HG03039 (cell line): Measurements from ENCODE around the gene FANCC.
"Not testable (repeated sequence)": the region's sequence is repeated elsewhere in the genome, so short reads cannot be mapped to it uniquely, and the experiment has no call there.

Source experiments
- ATAC-seq: cut with Tn5 transposase; IDR thresholded peaks from one replicate; pipeline ENCODE4 v1.9.1; 2021; ENCODE audit warnings: mild to moderate bottlenecking, moderate library complexity; ENCODE audit not compliant: unreplicated experiment

The FANCC gene

DNA sequence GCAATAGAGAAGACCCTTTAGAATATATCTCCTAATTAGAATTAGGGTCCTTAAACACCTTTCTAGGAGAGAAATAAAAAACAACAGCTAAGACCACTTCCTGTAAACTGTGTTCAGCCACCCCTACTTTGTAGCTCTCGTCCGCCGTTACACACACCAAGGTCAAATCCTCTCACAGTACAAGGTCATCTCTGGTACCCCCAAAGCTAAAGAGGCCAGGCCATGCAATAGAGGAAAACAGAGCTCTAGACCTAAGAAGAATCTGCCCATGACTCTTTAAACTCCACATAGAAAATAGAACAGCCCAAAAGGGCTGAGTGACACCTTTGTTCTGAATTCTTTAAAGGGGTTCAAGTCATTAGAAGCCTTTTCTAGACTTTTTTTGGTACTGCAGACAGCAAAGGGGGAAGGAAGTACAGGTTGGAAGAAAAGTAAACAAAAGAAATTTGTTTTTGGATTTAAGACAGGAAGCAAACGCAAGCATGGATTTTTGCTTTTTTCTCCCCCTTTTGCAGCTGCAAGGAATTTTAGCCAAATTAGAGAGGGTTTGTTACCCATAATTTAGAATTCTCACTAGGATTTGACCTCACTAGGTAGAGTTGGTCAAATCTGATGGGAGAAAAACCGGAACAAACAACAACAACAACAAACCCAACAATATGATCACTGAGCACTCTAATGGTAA is 13.4 kb upstream of the FANCC start:
- ATAC-seq, result no peak

DNA sequence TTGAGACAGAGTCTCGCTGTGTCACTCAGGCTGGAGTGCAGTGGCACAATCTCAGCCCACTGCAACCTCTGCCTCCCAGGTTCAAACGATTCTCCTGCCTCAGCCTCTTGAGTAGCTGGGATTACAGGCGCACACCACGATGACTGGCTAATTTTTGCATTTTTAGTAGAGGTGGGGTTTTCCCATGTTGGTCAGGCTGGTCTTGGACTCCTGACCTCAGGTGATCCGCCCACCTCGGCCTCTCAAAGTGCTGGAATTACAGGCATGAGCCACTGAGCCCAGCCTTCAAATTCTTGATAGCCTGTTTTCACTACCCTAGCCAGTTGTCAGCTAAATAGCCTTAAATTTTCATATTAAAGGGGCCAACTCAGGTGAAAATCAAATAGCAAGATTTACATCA is 11.6 kb upstream of the FANCC start:
- ATAC-seq, result not testable (repeated sequence)

DNA sequence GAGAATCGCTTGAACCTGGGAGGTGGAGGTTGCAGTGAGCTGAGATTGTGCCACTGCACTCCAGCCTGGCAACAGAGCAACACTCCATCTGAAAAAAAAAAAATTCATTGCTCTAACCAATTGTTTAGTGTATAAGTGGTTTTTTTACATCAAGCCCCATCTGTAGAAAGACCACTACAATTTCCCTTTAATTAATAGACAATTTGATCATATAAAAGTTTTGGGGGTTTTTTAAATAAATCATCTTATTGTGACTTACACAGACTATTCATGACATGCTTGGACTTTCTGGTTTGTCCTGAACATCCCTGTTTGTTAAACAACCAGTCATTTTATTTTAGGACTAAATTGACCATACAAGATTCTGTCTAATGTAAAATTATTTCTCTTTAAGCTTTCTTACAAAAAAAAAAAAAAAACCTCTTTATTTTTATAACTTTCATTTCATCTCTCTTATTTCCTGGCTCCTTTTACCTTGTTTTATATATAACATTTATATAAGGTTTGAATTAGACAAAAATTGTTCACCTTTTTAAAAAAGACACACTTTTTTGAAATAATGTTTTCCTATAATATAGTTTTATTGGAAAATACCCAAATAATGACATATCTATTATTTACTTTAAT is 9.8 kb upstream of the FANCC start:
- ATAC-seq, result no peak

DNA sequence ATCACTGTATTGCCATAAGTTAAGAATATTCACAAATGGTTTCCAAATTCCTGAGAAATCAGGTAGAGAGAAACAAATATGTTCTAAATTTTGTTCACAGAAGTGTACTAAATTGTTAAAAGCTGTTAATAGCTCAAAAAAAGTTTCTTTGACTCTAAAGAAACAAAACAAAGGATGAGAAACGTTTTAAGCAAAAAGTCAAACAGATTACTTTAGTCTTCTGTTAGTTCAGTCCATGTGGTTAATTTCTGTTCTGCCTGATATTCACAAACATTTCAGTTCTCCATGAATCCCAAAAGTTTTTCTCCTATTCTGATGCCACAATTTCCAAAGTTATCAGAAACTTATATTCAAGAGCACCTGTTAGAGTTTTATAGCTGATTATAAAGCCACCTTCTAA is 7.7 kb upstream of the FANCC start:
- no peak for ATAC-seq

DNA sequence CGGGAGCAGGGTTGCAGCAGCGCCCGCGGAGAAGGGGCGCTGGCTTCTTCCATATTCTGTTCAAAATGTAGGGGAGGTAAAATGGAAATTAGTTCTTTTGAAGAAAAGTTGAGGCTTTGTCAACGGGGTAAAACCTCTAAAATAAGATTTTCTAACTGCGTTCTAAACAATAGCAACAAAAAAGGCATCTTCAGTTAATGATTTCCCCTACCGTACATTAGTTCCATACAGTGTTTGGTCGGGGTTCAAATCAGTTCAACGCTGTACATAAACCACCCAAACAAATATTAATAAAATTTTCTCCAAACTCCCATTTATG is 343 bp upstream of the FANCC start:
- no peak for ATAC-seq

DNA sequence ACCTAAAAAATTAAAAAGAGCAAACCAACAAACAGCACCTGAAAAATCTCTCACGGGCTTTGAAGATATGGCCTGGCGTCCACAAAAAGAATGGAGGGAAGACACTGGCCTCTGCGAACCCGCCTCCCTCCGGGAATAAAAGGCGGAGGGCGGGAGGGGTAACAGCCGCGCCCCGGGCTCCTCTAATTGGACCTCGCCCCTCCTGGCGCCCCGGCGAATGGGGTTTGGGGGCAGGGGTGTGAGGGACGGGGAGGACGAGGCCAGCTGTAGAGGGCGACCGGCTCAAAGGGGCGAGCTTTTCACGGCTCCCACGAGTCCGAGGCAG is 753 bp downstream of the FANCC start:
- ATAC-seq, result peak; percentile 35

DNA sequence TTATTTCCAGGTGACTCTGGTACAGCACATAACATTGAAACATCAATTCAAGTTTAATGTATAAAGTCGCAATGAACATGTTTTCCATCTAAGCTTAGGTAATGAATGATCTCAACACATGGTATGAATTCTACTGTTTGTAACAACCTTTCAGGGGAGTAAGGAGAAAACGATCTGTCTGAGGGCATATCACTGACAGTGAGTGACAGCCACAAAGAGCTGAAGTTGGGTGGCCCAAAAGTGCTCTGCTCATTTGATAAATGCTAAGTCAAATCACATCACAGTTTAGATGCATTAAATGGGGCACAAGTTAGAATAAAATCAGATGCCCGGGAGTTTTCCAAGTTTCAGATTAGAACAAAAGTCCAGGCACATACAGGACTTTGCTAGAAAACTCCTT is 1.2 kb downstream of the FANCC start:
- no peak for ATAC-seq

DNA sequence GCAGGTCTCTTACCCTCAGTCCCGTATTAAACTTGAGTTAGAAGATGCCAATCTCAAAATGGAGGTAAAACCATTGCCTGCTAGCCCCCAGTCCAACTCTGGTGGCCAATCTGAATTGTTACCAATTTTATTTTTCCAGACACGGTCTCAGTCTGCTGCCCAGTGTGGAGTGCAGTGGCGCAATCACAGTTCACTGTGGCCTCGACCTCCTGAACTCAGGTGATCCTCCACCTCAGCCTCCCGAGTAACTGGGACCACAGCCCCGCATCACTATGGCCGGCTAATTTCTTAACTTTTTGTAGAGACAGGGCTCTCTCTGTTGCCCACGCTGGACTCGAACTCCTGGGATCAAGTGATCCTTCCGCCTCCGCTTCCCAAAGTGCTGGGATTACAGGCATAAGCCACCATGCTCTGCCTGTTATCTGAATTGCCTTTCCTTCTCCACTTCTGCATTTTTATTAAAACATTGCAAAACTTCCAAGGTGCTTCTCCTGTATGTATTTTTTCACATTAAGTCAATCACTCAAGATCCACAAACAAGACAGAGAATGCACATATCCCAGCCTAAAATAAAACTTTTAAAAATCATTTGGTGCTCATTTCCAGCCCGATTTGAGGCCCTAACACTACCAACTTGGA is 2.3 kb downstream of the FANCC start:
- no peak for ATAC-seq

DNA sequence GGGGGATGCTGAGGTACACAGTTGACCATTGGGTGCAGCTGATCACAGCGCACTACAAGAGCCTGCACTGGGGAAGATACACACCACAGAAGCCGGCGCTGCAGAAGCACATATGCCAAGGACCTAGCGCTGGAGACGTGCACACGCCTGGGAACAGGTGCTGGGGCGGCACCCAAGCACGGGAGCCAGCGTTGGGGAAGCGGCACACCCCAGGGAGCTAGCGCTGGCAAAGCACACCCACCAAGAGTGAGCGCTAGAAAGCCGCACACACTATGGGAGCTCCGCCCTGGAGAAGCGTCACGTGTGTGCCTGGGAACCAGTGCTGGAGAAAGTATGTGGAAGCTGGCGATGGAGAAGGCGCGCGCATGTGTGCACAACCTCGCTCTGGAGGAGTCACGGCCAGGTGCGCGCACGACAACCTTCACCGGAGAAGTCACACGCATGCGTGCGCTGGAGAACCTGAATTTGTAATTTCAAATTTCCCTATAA is 4.5 kb downstream of the FANCC start:
- no peak for ATAC-seq

DNA sequence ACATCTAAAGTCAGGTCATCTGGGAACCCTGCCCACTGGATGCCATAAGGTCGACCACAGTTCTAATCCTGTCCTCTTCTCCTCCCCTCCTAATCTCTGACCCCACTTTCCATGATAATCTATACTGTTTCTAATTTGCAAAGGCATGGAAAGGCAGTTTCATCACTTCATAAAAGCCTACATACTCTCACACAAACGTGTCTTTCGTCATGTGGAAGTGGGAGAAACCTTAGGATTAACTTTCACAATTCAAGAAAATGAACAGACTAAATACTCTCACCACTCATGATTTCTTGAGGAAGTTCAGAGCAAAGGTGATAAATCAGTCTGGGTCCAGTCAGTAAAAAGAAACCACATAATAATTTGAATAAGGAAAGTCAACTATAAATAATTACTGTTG is 5.5 kb downstream of the FANCC start:
- ATAC-seq, result no peak

DNA sequence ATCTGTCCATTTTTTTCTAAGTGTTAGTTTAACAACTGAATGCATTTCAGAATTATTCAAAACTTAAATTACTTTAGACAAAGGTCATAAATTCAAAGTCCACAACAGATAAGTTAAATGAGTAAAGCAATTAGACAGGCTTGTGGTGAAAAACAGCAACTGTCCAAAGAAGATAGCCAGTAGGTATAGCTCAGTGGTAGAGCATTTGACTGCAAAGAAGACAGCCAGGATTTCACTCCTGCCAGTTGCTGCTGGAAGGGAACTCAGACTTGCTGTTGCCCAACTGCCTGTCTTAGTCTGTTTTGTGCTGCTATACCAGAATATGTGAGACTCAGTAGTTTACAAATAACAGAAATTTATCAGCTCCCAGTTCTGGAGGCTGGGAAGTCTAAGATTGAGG is 10.0 kb downstream of the FANCC start:
- no peak for ATAC-seq

DNA sequence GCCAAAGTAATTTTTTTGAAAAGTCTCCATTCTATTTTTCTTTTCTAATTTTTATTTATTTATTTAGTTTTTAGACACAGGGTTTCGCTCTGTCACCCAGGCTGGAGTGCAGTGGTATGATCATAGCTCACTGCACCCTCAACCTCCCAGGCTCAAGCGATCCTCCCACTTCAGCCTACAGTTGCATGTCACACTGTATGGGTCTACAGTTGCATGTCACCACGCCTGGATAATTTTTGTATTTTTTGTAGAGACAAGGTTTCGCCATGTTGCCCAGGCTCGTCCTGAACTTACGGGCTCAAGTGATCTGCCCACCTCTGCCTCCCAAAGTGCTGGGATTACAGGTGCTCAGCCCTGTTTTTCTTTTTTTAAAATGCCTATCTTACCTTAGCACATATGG is 10.7 kb downstream of the FANCC start:
- ATAC-seq, result no peak

DNA sequence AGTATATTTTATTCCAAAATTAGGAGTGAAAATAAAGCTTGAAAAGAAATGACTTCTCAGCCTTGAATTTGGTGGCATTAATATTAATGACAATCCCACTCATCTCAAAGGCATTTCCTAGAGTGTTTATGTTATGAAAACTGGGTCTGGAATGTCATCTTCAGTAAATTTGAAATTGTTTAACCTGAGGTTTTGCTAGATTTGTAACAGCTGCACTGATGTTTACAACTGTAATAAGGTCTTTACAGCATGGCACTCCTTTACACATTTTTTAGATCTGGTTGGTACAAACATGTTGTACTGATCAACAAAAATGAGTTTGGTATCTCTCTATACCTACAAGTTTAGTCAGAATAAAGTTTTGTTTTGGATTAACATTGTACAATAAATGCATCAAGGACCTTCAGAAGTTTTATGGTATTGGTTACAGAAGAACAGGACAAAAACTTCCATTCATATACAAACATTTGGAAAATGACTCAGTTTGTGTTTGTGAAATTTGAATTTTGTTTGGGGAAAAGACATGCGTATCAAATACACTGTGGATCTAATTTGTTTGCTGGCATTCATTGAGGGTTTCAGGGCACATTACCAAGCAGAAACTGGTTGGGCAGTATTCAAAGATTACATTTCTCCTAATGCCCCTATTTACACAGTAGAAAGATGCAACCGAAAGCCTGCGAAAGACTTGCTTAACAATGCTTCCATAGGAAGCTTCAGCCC is 11.6 kb downstream of the FANCC start:
- no peak for ATAC-seq

DNA sequence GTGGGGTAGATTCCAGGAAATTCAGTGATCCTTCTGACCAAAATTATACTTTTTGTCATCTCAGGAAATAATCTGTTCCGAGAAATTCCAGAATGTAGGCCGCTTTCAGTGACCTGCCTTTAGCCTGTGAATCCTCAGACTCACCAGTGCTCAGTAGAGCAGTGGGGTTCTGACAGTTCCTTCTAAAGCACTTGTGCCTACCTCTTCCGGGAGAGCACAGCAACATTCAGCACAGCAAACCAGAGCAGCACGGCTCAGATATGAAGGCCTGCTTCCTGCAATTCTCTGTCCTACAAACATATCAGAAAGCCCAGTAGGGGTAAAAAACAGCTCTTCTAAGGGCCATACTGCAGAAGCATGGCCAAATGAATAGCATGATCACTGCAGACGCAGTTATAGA is 15.0 kb downstream of the FANCC start:
- ATAC-seq, result no peak

DNA sequence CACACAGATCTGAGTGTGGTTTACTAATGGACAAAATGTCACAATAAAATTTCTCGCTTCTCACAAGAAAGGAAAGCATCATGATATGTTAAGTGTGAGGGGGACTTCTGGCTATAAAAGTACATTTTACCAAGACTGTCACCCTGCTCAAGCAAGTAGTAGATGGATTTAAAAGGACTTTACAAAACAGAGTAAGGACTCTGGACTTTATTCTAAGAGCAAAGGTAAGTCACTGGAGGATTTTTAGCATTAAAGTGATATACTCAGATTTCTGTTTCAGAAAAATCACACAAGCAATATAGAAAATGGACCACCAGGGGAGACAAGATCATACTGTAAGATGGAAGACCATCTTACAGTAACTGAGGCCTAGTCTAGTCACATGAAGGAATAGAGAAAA is 19.7 kb downstream of the FANCC start:
- no peak for ATAC-seq

DNA sequence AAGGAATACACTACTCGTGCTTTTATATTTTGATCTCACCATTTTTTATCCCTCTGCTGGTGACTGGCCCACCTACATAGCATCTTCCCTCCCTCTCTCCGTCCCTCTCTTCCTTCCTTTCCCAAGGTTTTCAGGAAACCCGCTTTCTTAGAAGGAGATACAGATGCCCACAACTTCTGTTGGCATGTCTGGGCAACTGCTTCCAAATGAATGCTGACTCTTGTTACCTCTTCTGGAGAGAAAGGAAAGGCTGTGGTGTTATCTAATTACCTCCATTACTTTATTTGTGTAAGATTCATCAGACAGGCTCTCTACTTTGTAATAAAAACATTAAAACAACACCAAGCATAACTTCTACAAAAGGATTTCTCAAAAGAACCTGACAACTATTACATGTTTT is 20.2 kb downstream of the FANCC start:
- ATAC-seq, result no peak

DNA sequence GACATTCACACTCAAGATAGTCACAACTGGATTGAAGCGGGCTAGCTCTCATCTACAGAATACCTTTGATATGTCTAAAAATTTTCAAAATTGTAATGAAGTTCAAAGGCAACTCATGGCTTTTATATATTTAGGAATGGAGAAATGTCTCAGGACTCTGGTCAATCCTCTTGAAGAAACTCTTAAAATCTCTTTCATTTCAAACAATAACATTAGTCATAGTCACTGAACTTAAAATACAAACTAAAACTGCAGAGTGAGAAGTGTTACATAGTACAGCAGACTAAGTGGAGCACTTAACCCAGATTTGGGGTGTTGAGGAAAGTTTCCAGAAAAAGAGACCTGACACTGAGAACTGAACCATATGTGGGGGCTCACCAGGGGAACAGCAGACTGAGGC is 20.7 kb downstream of the FANCC start:
- ATAC-seq, result no peak

DNA sequence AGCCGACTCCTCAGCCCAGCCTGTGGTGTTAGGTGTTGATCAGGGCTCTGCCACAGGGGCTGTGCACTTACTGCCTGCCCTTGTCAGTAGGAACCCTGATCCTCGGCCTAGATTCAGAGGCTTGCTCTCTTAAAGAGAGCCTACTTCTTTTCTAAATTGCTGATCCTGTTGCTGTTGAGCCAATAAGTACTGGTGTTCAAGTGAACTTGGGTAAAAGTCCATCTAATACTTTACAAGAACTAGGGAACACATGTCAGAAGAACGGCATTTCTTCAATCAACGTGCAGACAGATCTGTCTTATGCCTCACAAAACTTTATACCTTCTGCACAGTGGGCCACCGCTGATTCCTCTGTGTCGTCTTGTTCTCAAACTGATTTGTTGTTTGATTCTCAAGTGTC is 24.2 kb downstream of the FANCC start:
- ATAC-seq, result not testable (repeated sequence)

DNA sequence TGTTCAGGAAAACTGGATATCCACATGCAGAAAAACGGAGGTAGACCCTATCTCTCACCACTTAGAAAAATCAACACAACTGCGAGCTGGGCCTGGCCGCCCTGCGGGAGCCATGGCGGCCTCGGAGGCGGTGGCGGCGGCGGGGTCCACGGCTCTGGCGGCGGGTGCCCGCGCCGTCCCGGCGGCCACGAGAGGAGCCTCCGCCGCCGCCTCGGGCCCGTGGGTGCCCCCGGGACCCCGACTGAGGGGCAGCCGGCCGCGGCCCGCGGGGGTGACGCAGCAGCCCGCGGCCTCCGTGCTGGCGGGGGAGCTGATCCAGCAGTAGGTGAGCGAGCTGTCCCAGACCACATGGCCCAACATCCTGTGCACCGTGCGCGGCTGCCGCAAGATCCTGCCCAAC is 25.3 kb downstream of the FANCC start:
- ATAC-seq, result no peak

DNA sequence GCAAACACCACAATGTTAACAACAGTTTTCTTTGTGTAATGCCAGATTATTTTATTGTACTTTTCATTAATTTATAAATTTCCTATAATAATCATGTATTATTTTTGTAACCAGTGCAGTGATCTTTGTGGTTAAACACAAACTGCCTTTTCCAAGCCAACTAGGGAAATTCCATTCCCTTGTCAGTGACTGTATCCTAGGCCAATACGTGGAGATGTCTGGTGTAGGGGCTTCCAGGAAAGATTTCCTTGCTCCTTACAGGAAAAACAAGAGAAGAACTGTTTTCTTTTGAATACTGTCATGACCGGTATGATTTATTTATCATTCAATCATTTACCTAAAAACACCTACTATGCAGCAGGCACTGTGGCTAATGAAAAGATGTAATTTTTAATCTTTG is 31.4 kb downstream of the FANCC start:
- no peak for ATAC-seq

DNA sequence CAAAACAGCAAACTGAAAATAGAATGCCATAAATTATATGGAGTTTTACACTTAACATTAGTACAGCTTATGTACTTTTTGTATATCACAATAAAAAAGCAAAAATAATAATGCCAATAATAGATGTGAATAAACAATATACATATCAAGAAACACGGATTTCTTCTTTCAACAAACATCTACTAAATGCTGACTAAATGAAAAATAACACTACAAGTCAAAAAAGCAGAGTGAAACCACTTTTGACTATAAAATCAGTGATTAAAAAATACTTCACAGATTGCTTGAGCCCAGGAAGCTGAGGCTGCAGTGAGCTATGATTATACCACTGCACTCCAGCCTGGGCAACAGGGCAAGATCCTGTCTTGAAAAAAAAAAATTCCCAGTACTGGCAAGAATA is 32.2 kb downstream of the FANCC start:
- ATAC-seq, result no peak
